ENCODE results near the gene NSUN6.

DNA sequence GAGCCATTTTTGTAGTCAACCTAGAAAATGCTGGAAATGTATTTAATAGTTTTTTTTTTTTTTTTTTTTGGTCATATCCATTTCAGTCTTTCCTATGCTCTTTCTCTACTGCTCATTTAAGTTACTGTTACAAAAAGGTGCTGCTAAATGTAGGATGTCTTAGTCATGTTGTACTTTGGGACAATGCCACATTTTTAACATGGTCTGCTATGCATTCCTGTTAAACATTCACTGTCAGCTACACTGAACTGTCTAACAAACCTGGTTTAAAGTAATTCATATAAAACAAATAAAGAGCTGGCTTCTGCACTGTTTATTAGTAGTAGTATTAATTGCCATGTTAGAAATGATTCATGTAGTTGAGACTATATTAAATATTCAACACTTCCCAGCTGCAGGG is 108.6 kb downstream of the NSUN6 start:
- TF ChIP-seq CTCF (conservative IDR thresholded peaks at IDR 0.05 in 1 of 2, IDR thresholded peaks at IDR 0.05 in 1 of 2; ENCODE audit: low read depth in 1 of 2, low read length in 2 of 2) (no peak), EZH2 (IDR thresholded peaks at IDR 0.05; ENCODE audit: low read length, missing control alignments) (no peak)

Data from fibroblast of lung (primary cell).